HAP-1 (cell line): Measurements from ENCODE around the gene RRP7A.
"Not testable (repeated sequence)": the region's sequence is repeated elsewhere in the genome, so short reads cannot be mapped to it uniquely, and the experiment has no call there.

ENCODE experiments used
- DNase-seq, 2 experiments: peaks; one replicate each; pipeline ENCODE4 v3.0.0-alpha.2; 2016 to 2020; ENCODE audit warnings: low spot score in 2 of 2
- H3K27me3 ChIP-seq: fragments of 250-450 bp; sonication (Bioruptor Pico); 2 replicates; pipeline ENCODE4 v1.5.1; 2020; ENCODE audit warnings: low read depth, mild to moderate bottlenecking, moderate library complexity
- H3K36me3 ChIP-seq: fragments of 250-450 bp; sonication (Bioruptor Pico); replicated peaks from 2 replicates; pipeline ENCODE4 v1.5.1; 2020; ENCODE audit warnings: mild to moderate bottlenecking
- H3K4me1 ChIP-seq: fragments of 250-450 bp; sonication (Bioruptor Pico); 2 replicates; pipeline ENCODE4 v1.5.1; 2020; ENCODE audit warnings: mild to moderate bottlenecking
- H3K4me3 ChIP-seq: fragments of 250-450 bp; sonication (Bioruptor Pico); 2 replicates; pipeline ENCODE4 v1.5.1; 2020; ENCODE audit warnings: mild to moderate bottlenecking, moderate library complexity
- H3K9me3 ChIP-seq: fragments of 250-450 bp; sonication (Bioruptor Pico); 2 replicates; pipeline ENCODE4 v1.5.1; 2020; ENCODE audit warnings: mild to moderate bottlenecking, moderate library complexity
- in situ Hi-C: fragments of 300-500 bp; cut with MboI; formaldehyde crosslinking; loops from 3 replicates; pipeline ENCODE4 v1.14.3; 2020; ENCODE audit warnings: low sequenced_read_pairs, inconsistent platforms, mixed read lengths

The RRP7A gene

GRCh38 chr22:42549331-42550060, 29.9 kb upstream of the RRP7A start:
- no peak for DNase-seq
- H3K4me3 ChIP-seq = no peak overlapping the region
- H3K9me3 ChIP-seq = peaks cover 6% of the 10 kb centered on the region
- peaks cover 21% of the 10 kb centered on the region for H3K4me1 ChIP-seq
- in situ Hi-C loops = no loop called here
- H3K27me3 ChIP-seq = no peaks in the 10 kb centered on the region
- no peaks in the 10 kb centered on the region for H3K36me3 ChIP-seq

DNA sequence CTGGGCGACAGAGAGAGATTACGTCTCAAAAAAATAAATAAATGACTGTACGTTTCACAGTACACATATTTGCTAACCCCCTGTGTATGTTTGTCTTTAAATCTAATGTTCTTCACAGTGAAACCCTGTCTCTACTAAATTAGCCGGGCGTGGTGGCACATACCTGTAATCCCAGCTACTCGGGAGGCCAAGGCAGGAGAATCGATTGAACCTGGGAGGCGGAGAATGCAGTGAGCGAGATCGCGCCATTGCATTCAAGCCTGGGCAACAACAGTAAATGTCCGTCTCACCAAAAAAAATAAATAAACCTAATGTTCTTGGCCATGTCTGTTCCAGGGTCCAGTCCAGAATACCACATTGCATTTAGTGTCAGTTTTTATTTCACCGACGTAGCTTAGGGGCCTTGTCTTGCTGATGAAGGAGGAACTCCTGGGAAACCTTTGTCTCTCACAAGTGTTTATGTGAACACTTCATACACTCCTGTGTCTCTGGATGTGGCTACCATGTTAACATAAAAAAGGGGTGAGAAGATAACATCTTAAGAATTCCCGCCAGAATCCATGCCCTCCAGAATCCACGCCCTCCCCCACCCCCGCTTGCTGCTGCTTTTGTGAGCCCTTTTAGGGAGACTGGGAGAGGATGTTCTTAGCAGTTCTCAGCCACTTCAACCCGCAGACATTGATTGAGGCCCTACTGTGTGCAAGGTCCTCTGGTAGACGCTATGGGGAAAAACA, 29.2 kb upstream of the RRP7A start:
- DNase-seq = peak; percentile 83 to 89
- H3K9me3 ChIP-seq = peaks cover 6% of the 10 kb centered on the region
- in situ Hi-C loops = no loop called here
- H3K4me1 ChIP-seq = peaks cover 19% of the 10 kb centered on the region
- no peaks in the 10 kb centered on the region for H3K27me3 ChIP-seq
- no peaks in the 10 kb centered on the region for H3K36me3 ChIP-seq
- H3K4me3 ChIP-seq = no peak overlapping the region

GRCh38 chr22:42548126-42548525, 28.5 kb upstream of the RRP7A start:
- H3K4me1 ChIP-seq = peaks cover 15% of the 10 kb centered on the region
- H3K4me3 ChIP-seq, H3K9me3 ChIP-seq, H3K36me3 ChIP-seq, DNase-seq, H3K27me3 ChIP-seq, in situ Hi-C loops: not testable (repeated sequence)

GRCh38 chr22:42547562-42547961, 28.0 kb upstream of the RRP7A start:
- in situ Hi-C loops = no loop called here
- no peak for DNase-seq
- Histone ChIP-seq H3K36me3 (no peaks in the 10 kb centered on the region), H3K27me3 (no peaks in the 10 kb centered on the region), H3K4me3 (no peak overlapping the region), H3K9me3 (peaks cover 6% of the 10 kb centered on the region), H3K4me1 (peaks cover 15% of the 10 kb centered on the region)

DNA sequence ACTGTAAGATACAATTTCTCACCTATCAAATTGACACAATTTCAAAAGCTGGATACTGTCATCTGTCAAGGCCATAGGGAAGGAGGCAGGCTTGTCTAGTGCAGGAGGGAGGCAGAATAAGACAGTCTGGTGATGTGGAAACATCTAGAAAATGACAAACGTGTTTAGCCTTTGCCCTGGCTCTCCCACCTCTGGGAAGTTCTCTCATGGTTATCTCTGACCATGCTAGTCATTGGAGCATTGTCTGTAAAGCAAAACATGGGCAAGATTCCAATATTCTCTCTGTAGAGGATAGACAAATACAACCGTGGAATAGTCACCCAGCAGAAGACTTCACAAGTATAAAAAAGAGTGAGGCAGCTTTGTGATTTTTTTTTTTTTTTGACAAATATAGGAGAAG, 25.1 kb upstream of the RRP7A start:
- Histone ChIP-seq H3K36me3 (no peaks in the 10 kb centered on the region), H3K4me1 (peaks cover 15% of the 10 kb centered on the region), H3K9me3 (no peaks in the 10 kb centered on the region), H3K4me3 (no peak overlapping the region), H3K27me3 (no peaks in the 10 kb centered on the region)
- no peak for DNase-seq
- in situ Hi-C loops = no loop called here

- H3K36me3 ChIP-seq, H3K4me3 ChIP-seq, H3K9me3 ChIP-seq, in situ Hi-C loops, H3K4me1 ChIP-seq, H3K27me3 ChIP-seq, DNase-seq: not testable (repeated sequence)
Measured at GRCh38 chr22:42539236-42539771, 19.7 kb upstream of the RRP7A start.

- H3K27me3 ChIP-seq, in situ Hi-C loops, H3K36me3 ChIP-seq, H3K4me3 ChIP-seq, DNase-seq, H3K4me1 ChIP-seq, H3K9me3 ChIP-seq: not testable (repeated sequence)
Measured at GRCh38 chr22:42537199-42537831, 17.7 kb upstream of the RRP7A start.

- H3K4me1 ChIP-seq, DNase-seq, in situ Hi-C loops, H3K9me3 ChIP-seq, H3K36me3 ChIP-seq, H3K4me3 ChIP-seq, H3K27me3 ChIP-seq: not testable (repeated sequence)
Measured at GRCh38 chr22:42536634-42537033, 17.0 kb upstream of the RRP7A start.

DNA sequence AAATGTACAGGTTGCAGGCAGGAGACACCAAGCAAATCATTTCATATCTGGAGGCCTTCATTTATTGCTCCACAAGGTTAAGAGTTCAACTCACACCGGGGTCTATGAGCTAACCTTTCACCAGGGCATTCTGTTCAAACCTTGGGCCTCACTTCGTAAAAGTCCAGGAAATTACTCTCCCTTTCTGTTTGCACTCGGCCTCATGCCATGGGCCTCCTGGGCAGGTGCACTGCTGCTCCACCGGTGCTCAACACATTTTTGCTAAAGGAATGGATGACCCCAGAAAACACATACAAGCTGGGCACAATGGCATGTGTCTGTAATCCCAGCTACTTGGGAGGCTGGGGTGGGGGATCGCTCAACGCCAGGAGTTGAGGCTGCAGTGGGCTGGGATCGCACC, 16.6 kb upstream of the RRP7A start:
- H3K4me3 ChIP-seq = no peak overlapping the region
- no peaks in the 10 kb centered on the region for H3K9me3 ChIP-seq
- H3K27me3 ChIP-seq = no peaks in the 10 kb centered on the region
- no peak for DNase-seq
- in situ Hi-C loops = no loop called here
- no peaks in the 10 kb centered on the region for H3K36me3 ChIP-seq
- no peaks in the 10 kb centered on the region for H3K4me1 ChIP-seq

- DNase-seq, H3K4me3 ChIP-seq, H3K27me3 ChIP-seq, H3K4me1 ChIP-seq, H3K36me3 ChIP-seq, in situ Hi-C loops, H3K9me3 ChIP-seq: not testable (repeated sequence)
Measured at GRCh38 chr22:42535082-42535731, 15.6 kb upstream of the RRP7A start.

DNA sequence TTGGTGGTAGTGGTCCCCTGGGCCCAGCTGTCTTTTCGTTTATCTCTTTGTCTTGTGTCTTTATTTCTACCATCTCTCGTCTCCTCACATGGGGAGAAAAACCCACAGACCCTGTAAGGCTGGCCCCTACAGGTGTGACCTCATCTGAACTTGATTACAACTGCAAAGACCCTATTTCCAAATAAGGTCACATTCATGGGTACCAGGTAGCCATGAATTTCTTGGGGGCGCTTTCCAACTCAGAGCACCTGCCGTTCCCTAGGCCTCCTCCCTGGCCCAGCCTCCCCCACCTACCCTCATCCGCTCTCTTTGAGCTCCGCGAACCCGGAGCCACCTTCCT, 14.0 kb upstream of the RRP7A start:
- Histone ChIP-seq H3K4me3 (no peak overlapping the region), H3K27me3 (no peaks in the 10 kb centered on the region), H3K4me1 (no peaks in the 10 kb centered on the region), H3K36me3 (no peaks in the 10 kb centered on the region), H3K9me3 (no peaks in the 10 kb centered on the region)
- no peak for DNase-seq
- in situ Hi-C loops = no loop called here

- DNase-seq, H3K4me3 ChIP-seq, H3K27me3 ChIP-seq, H3K4me1 ChIP-seq, in situ Hi-C loops, H3K9me3 ChIP-seq, H3K36me3 ChIP-seq: not testable (repeated sequence)
Measured at GRCh38 chr22:42531401-42532084, 11.9 kb upstream of the RRP7A start.

DNA sequence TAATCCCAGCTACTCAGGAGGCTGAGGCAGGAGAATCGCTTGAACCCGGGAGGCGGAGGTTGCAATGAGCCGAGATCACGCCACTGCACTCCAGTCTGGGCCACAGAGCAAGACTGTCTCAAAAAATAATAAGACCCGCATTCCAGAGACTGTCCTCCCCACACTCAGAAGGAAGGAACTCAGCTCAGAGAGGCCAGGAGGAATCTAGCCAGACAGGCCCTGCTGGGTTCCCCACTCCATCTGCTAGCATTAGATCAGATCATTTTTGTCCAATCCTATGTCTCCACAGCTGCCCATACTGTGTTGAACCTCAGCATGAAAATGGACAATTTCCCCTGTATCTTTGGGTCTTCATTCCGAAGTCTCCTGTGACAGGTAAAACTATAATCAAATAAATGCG, 9.8 kb upstream of the RRP7A start:
- H3K9me3 ChIP-seq, H3K27me3 ChIP-seq, DNase-seq, in situ Hi-C loops, H3K36me3 ChIP-seq, H3K4me1 ChIP-seq, H3K4me3 ChIP-seq: not testable (repeated sequence)
